Osteoblast (primary cell): ENCODE data around the gene SAMD11. TPM values are rescaled to one million over a fixed set of nuclear protein-coding genes. Genes with fewer than 3 reads are reported as not detected.
A peak's percentile ranks its signal among the peaks of the same experiment; 100 is the strongest.

Source experiments
- DNase-seq: peaks from one replicate; pipeline ENCODE4 v3.0.0; 2011; ENCODE audit warnings: low spot score, mixed read lengths; ENCODE audit not compliant: insufficient read length; ENCODE audit errors: missing footprints
- H2AFZ ChIP-seq: 2 replicates; pipeline ENCODE4 v1.6.0; 2011; ENCODE audit warnings: mild to moderate bottlenecking, low read length
- H3K27ac ChIP-seq: 2 replicates; pipeline ENCODE4 v1.5.1; 2011; ENCODE audit warnings: mild to moderate bottlenecking, low read depth, low read length, moderate library complexity
- H3K27me3 ChIP-seq: 2 replicates; pipeline ENCODE4 v1.6.0; 2012; ENCODE audit warnings: mild to moderate bottlenecking, control low read depth, inconsistent platforms, low read length, moderate library complexity; ENCODE audit not compliant: insufficient read depth
- H3K36me3 ChIP-seq: 2 replicates; pipeline ENCODE4 v1.5.1; 2011; ENCODE audit warnings: mild to moderate bottlenecking, low read length, control low read depth, moderate library complexity; ENCODE audit not compliant: insufficient read depth
- H3K4me1 ChIP-seq: 2 replicates; pipeline ENCODE4 v1.5.1; 2011; ENCODE audit warnings: mild to moderate bottlenecking, low read length, control low read depth, moderate library complexity; ENCODE audit not compliant: insufficient read depth
- H3K4me2 ChIP-seq: 2 replicates; pipeline ENCODE4 v1.6.0; 2011; ENCODE audit warnings: mild to moderate bottlenecking, low read length; ENCODE audit not compliant: insufficient read depth
- H3K4me3 ChIP-seq: fragments of 200-600 bp; sonication (generic); 3 replicates; pipeline ENCODE4 v1.5.1; 2012; ENCODE audit warnings: mild to moderate bottlenecking, low read length, inconsistent platforms; ENCODE audit not compliant: insufficient read depth
- H3K79me2 ChIP-seq: 2 replicates; pipeline ENCODE4 v1.6.0; 2012; ENCODE audit warnings: mild to moderate bottlenecking, low read length, control low read depth, inconsistent platforms; ENCODE audit not compliant: insufficient read depth
- H3K9me3 ChIP-seq: 2 replicates; pipeline ENCODE4 v1.5.1; 2011; ENCODE audit warnings: low read depth, low read length, control low read depth
- H4K20me1 ChIP-seq: 2 replicates; pipeline ENCODE4 v1.6.0; 2012; ENCODE audit warnings: mild to moderate bottlenecking, low read length, control low read depth; ENCODE audit not compliant: insufficient read depth
- CTCF ChIP-seq: IDR thresholded peaks from 2 replicates; pipeline ENCODE4 v1.5.1; 2011; ENCODE audit warnings: mild to moderate bottlenecking, low read depth, low read length, moderate library complexity; ENCODE audit errors: extremely low read depth
- total RNA-seq: library from RNA; depleted of rRNA; stranded (reverse); fragments of >200 nt; gene quantifications from 2 replicates; pipeline ENCODE4 v1.2.3, GENCODE V29; 2012

The SAMD11 gene
- total RNA-seq, 1 donor, result 8.3 TPM

- H3K27me3 ChIP-seq, result no peaks in the 10 kb centered on the region
- peaks cover 47% of the 10 kb centered on the region for H4K20me1 ChIP-seq
- H2AFZ ChIP-seq, result no peak overlapping the region
- no peaks in the 10 kb centered on the region for H3K9me3 ChIP-seq
- DNase-seq, result no peak
- H3K4me1 ChIP-seq, result no peaks in the 10 kb centered on the region
- H3K4me2 ChIP-seq, result no peak overlapping the region
- H3K4me3 ChIP-seq, result no peak overlapping the region
- H3K27ac ChIP-seq, result no peak overlapping the region
- no peak for TF ChIP-seq CTCF
- peaks cover 75% of the 10 kb centered on the region for H3K36me3 ChIP-seq
- H3K79me2 ChIP-seq, result no peaks in the 10 kb centered on the region
These were observed 26.5 kb downstream of the SAMD11 start for GRCh38 chr1:950268-950667.

- peaks cover 74% of the 10 kb centered on the region for H3K36me3 ChIP-seq
- H3K27ac ChIP-seq, result no peak overlapping the region
- H3K4me3 ChIP-seq, result no peak overlapping the region
- no peak overlapping the region for H2AFZ ChIP-seq
- H3K27me3 ChIP-seq, result no peaks in the 10 kb centered on the region
- no peaks in the 10 kb centered on the region for H3K4me1 ChIP-seq
- no peak for DNase-seq
- no peak overlapping the region for H3K4me2 ChIP-seq
- peaks cover 2% of the 10 kb centered on the region for H3K79me2 ChIP-seq
- H3K9me3 ChIP-seq, result no peaks in the 10 kb centered on the region
- no peak for TF ChIP-seq CTCF
- H4K20me1 ChIP-seq, result peaks cover 47% of the 10 kb centered on the region
These were observed 27.2 kb downstream of the SAMD11 start for GRCh38 chr1:950881-951280.

GRCh38 chr1:951364-951763 lies 27.6 kb downstream of the SAMD11 start:
- DNase-seq, result no peak
- H3K36me3 ChIP-seq, result peaks cover 76% of the 10 kb centered on the region
- H3K27me3 ChIP-seq, result no peaks in the 10 kb centered on the region

GRCh38 chr1:952201-952600 lies 28.5 kb downstream of the SAMD11 start:
- Histone ChIP-seq H3K79me2 (peaks cover 12% of the 10 kb centered on the region), H4K20me1 (peaks cover 58% of the 10 kb centered on the region), H3K4me2 (no peak overlapping the region), H3K9me3 (no peaks in the 10 kb centered on the region), H3K27ac (no peak overlapping the region), H3K36me3 (peaks cover 84% of the 10 kb centered on the region), H3K27me3 (no peaks in the 10 kb centered on the region), H2AFZ (no peak overlapping the region), H3K4me1 (no peaks in the 10 kb centered on the region), H3K4me3 (no peak overlapping the region)
- no peak for DNase-seq
- no peak for TF ChIP-seq CTCF

More at GRCh38 chr1:951364-951763, 27.6 kb downstream of the SAMD11 start:
- H3K9me3 ChIP-seq, result no peaks in the 10 kb centered on the region
- H3K4me3 ChIP-seq, result no peak overlapping the region
- H4K20me1 ChIP-seq, result peaks cover 52% of the 10 kb centered on the region
- H3K27ac ChIP-seq, result no peak overlapping the region
- no peak overlapping the region for H3K4me2 ChIP-seq
- TF ChIP-seq CTCF, result peak; percentile 48
- H2AFZ ChIP-seq, result no peak overlapping the region
- peaks cover 4% of the 10 kb centered on the region for H3K79me2 ChIP-seq
- no peaks in the 10 kb centered on the region for H3K4me1 ChIP-seq
